Activated B cell treated with CpG ODN at 0.5 μM for 24 hours (primary cell): ENCODE results near the gene ZFHX3. TPM values are rescaled to one million over a fixed set of nuclear protein-coding genes. Genes with fewer than 3 reads are reported as not detected.

Experiments
- ATAC-seq: fragments of 200-7000 bp; cut with Tn5 transposase; one replicate; pipeline ENCODE4 v1.10.0; 2021; ENCODE audit warnings: low read depth, mild to moderate bottlenecking, moderate library complexity
- CTCF ChIA-PET: fragments of 350-600 bp; sonication (Branson Sonifier 250); formaldehyde crosslinking; loops from one replicate; lab custom pipeline; 2021; ENCODE audit warnings: antibody characterized with exemption; lab: Charles Lee
- POLR2A ChIA-PET: fragments of 350-600 bp; sonication (Branson Sonifier 250); formaldehyde crosslinking; loops from one replicate; lab custom pipeline; 2021; ENCODE audit warnings: antibody characterized with exemption; lab: Charles Lee
- DNase-seq: peaks from one replicate; pipeline ENCODE4 v3.0.0; 2022
- H3K27ac Mint-ChIP-seq: one replicate; pipeline ENCODE4 v1.8.0; 2020; ENCODE audit warnings: mixed read lengths
- H3K27me3 Mint-ChIP-seq: one replicate; pipeline ENCODE4 v1.8.0; 2021; ENCODE audit warnings: mixed read lengths
- H3K36me3 Mint-ChIP-seq: one replicate; pipeline ENCODE4 v1.8.0; 2021; ENCODE audit warnings: low read depth, mixed read lengths
- H3K4me1 Mint-ChIP-seq: one replicate; pipeline ENCODE4 v1.8.0; 2021; ENCODE audit warnings: mixed read lengths
- H3K4me3 Mint-ChIP-seq: one replicate; pipeline ENCODE4 v1.8.0; 2020; ENCODE audit warnings: mild to moderate bottlenecking, mixed read lengths
- H3K9me3 Mint-ChIP-seq: one replicate; pipeline ENCODE4 v1.8.0; 2020; ENCODE audit warnings: mixed read lengths
- CTCF ChIP-seq: fragments of 200-600 bp; IDR thresholded peaks from one replicate; pipeline ENCODE4 v1.8.0; 2022; ENCODE audit warnings: antibody characterized with exemption, mild to moderate bottlenecking
- intact Hi-C: fragments of 100-400 bp; cut with micrococcal nuclease; formaldehyde crosslinking; loops from one replicate; pipeline ENCODE4 v1.15.1; 2024
- total RNA-seq: library from RNA; stranded (reverse); gene quantifications from 2 replicates; pipeline ENCODE4 v1.2.3, GENCODE V29; 2022

ZFHX3 gene
- total RNA-seq, 1 donor from 2014 or later = 9.2 TPM

DNA sequence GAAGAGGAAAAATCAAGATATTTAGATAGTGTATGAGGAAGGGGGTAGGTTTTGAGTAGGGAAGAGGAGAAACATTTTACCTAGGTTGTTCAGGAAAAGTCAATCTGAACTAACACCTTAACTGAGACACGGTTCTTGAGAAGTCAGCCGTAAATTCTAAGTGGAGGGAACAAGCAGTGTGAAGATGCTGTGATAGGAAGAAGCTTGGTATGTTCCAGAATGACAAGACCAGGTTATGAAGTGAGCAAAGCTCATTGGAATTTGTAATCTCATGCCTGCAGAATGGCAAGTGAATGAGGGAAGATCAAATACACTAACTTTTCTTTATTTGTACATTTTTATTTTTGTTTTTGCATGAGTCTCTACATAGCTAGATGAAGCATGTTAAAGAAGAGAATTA is 307.6 kb downstream of the ZFHX3 start:
- TF ChIP-seq CTCF = no peak
- ChIA-PET POLR2A (no interaction called here), CTCF (no interaction called here)
- Mint-ChIP-seq H3K27ac (no peak overlapping the region), H3K9me3 (peaks cover 4% of the 10 kb centered on the region), H3K27me3 (no peaks in the 10 kb centered on the region), H3K36me3 (no peaks in the 10 kb centered on the region), H3K4me3 (no peak overlapping the region), H3K4me1 (peaks cover 10% of the 10 kb centered on the region)
- ATAC-seq (no peak), DNase-seq (no peak)
- intact Hi-C loops = no loop called here

GRCh38 chr16:72739577-72739976 is 308.4 kb downstream of the ZFHX3 start:
- Mint-ChIP-seq H3K4me1 (peaks cover 10% of the 10 kb centered on the region), H3K27ac (no peak overlapping the region)

DNA sequence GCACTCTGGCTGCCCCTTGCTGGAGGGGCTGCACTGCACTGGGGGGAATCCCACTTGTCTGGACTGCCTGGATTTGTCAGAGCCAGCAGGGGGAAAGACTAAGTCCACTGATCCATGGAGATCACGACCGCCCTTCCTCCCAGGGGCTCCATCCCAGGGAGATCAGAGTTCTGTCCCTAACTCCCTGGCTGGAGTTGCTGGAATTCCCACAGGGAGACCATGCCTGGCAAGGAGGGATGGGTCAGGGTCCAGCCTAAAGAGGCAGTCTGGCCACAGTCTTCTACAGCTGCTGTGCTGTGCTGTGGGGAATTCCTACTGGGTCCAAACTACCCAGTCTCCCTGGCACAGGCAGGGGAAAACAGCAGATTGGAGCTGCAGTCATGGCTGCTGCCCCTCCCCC is 311.9 kb downstream of the ZFHX3 start:
- no peaks in the 10 kb centered on the region for H3K36me3 Mint-ChIP-seq
- no peaks in the 10 kb centered on the region for H3K27me3 Mint-ChIP-seq
- POLR2A ChIA-PET = no interaction called here
- CTCF ChIA-PET = interaction anchor here (1.1 kb wide), 1 partner anchor 233 kb away, joined by 4 read pairs; no protein-coding TSS in a partner anchor
- ATAC-seq = no peak
- no peak for DNase-seq
- H3K4me3 Mint-ChIP-seq = no peak overlapping the region
- intact Hi-C loops = no loop called here
- H3K9me3 Mint-ChIP-seq = peaks cover 16% of the 10 kb centered on the region
- no peak overlapping the region for H3K27ac Mint-ChIP-seq
- no peak for TF ChIP-seq CTCF
- H3K4me1 Mint-ChIP-seq = no peaks in the 10 kb centered on the region

More at GRCh38 chr16:72739577-72739976, 308.4 kb downstream of the ZFHX3 start:
- H3K4me3 Mint-ChIP-seq = no peak overlapping the region
- peaks cover 9% of the 10 kb centered on the region for H3K9me3 Mint-ChIP-seq
- CTCF ChIA-PET = no interaction called here
- H3K36me3 Mint-ChIP-seq = no peaks in the 10 kb centered on the region
- DNase-seq = no peak
- no peak for TF ChIP-seq CTCF
- no peaks in the 10 kb centered on the region for H3K27me3 Mint-ChIP-seq
- intact Hi-C loops = no loop called here
- ATAC-seq = no peak
- POLR2A ChIA-PET = no interaction called here
